ENCODE measurements around the gene ZRANB1. TPM values are rescaled to one million over a fixed set of nuclear protein-coding genes. Genes with fewer than 3 reads are reported as not detected.

Gene ZRANB1
- polyA plus RNA-seq, 1 of the 3 experiments (the other 2 are of a cell fraction), result 6.2 TPM

- no peak for TF ChIP-seq CHD2 (IDR thresholded peaks at IDR 0.05; ENCODE audit: low read length, partially characterized antibody)
- TF ChIP-seq RXRA (IDR thresholded peaks at IDR 0.05; ENCODE audit: borderline replicate concordance, low read depth), result no peak
- no peak for TF ChIP-seq REST (IDR thresholded peaks at IDR 0.05; ENCODE audit: low read depth, low read length)
- no peak for TF ChIP-seq TEAD4 (IDR thresholded peaks at IDR 0.05; ENCODE audit: borderline replicate concordance, insufficient read depth)
- TF ChIP-seq NFIC (IDR thresholded peaks at IDR 0.05; ENCODE audit: borderline replicate concordance), result no peak
- TF ChIP-seq IRF3 (IDR thresholded peaks at IDR 0.05; ENCODE audit: low read depth, low read length), result no peak
- no peak for TF ChIP-seq PBX3 (IDR thresholded peaks at IDR 0.05)
- no peak for TF ChIP-seq USF1 (IDR thresholded peaks at IDR 0.05; ENCODE audit: borderline replicate concordance, low read depth)
- TF ChIP-seq RCOR1 (IDR thresholded peaks at IDR 0.05; ENCODE audit: low read length), result no peak
- no peak for TF ChIP-seq ELF1 (IDR thresholded peaks at IDR 0.05)
- TF ChIP-seq YY1 (IDR thresholded peaks at IDR 0.05; ENCODE audit: low read depth), result no peak
- no peak for TF ChIP-seq TAF1 (IDR thresholded peaks at IDR 0.05; ENCODE audit: borderline replicate concordance, low read depth, low read length)
- Histone ChIP-seq H3K4me2 (no peak overlapping the region), H3K27ac (ENCODE audit: low read depth in 2 of 2, low read length in 1 of 2) (peak overlapping the region in 1 of 2 experiments; percentile 68; a peak in 2 of 4 replicates), H3K9ac (no peak overlapping the region), H3K4me1 (ENCODE audit: control insufficient read depth in 1 of 2, insufficient read depth in 2 of 2, low read depth in 1 of 2, low read length in 1 of 2) (peaks cover 0 to 94% of the 10 kb centered on the region in 2 experiments; a peak in 2 of 4 replicates), H3K9me2 (no peaks in the 10 kb centered on the region), H3K79me2 (ENCODE audit: insufficient read depth) (peaks cover 69% of the 10 kb centered on the region), H3K4me3 (ENCODE audit: low read depth in 2 of 2, low read length in 1 of 2) (no peak overlapping the region), H3K27me3 (ENCODE audit: insufficient read depth) (no peaks in the 10 kb centered on the region), H3K9me3 (no peaks in the 10 kb centered on the region), H4K20me1 (ENCODE audit: insufficient read depth) (peaks cover 94% of the 10 kb centered on the region), H3K36me3 (replicated peaks in 1 of 2; ENCODE audit: control insufficient read depth in 1 of 2, insufficient read depth in 2 of 2, low read length in 1 of 2) (peaks cover 0 to 24% of the 10 kb centered on the region in 2 experiments), H3F3A (replicated peaks; ENCODE audit: insufficient read depth) (no peaks in the 10 kb centered on the region), H2AFZ (ENCODE audit: low read depth) (no peak overlapping the region)
- no peak for DNase-seq
- CTCF ChIA-PET, result interaction anchor here (0.9 to 3.1 kb wide), 8 partner anchors 9 to 150 kb away, joined by 3 to 18 read pairs (median 9); no protein-coding TSS in a partner anchor
- WGBS (ENCODE audit: low lambda C conversion rate), result 92% methylated on average over 20 of the region's 22 CpGs
- POLR2A ChIA-PET, result interaction anchor here (1.0 to 1.1 kb wide), 2 partner anchors 14 to 16 kb away, joined by 3 read pairs; no protein-coding TSS in a partner anchor
Observed at GRCh38 chr10:125008689-125009638, 67.0 kb downstream of the ZRANB1 start.

Measured in SK-N-SH (cell line).